ENCODE results near the gene PTER.

GRCh38 chr10:16559236-16559773 lies 122.5 kb downstream of the PTER start:
- TF ChIP-seq, protein P1, sequence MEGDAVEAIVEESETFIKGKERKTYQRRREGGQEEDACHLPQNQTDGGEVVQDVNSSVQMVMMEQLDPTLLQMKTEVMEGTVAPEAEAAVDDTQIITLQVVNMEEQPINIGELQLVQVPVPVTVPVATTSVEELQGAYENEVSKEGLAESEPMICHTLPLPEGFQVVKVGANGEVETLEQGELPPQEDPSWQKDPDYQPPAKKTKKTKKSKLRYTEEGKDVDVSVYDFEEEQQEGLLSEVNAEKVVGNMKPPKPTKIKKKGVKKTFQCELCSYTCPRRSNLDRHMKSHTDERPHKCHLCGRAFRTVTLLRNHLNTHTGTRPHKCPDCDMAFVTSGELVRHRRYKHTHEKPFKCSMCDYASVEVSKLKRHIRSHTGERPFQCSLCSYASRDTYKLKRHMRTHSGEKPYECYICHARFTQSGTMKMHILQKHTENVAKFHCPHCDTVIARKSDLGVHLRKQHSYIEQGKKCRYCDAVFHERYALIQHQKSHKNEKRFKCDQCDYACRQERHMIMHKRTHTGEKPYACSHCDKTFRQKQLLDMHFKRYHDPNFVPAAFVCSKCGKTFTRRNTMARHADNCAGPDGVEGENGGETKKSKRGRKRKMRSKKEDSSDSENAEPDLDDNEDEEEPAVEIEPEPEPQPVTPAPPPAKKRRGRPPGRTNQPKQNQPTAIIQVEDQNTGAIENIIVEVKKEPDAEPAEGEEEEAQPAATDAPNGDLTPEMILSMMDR (IDR thresholded peaks at IDR 0.05; ENCODE audit: low read depth, low read length), result no peak
- no peak for TF ChIP-seq EZH2phosphoT487 (IDR thresholded peaks at IDR 0.05; ENCODE audit: low read depth)
